ENCODE measurements around the gene CCDC179. TPM values are rescaled to one million over a fixed set of nuclear protein-coding genes. Genes with fewer than 3 reads are reported as not detected.

The CCDC179 gene
- total and polyA plus RNA-seq, 2 of the 13 experiments (the other 11 are each of a cell fraction or from before 2014, with no cell fraction given) = not detected

DNA sequence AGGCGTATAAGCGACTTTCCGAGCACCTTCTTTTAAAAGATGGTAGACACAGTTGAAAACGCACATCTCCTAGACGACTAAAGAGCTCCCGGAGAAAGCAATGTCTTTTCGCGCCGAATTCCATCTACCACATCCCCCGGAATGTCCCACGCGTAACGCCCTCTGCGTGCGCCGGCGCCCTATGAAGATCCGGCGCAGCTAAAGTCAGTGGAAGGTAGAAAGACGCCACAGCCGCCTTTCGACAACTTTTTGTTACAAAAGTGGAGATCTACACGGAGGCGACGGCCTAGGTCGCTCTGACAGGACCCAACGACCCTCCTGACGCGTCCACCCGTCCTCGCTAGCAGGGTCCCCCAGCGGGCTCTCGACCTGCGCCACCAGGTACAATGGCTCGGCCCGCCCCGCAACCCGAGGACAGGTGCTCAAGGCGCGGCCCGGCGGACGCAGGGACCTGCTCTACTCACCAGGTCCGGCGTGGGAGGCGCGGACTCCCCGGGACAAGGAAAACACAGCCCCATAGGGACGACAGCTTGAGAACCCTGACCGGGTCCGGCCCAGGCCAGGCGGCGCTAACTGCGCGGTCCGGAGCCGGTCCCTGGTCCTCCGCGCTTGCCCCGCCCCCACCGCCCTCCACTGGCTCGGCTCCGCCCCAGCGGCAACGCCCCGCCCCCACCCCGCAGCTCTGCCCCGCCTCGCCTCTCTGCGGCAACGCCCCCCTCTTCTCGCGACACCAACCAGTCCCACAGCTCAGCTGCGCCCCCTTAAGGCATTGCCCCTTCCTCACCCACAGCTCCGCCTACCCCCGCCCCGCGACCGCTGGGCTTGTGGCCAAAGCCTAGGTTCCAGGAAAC lies 30.8 kb downstream of the CCDC179 start, which contains the start of gene SVIP (continued):
- TF ChIP-seq, protein P1, sequence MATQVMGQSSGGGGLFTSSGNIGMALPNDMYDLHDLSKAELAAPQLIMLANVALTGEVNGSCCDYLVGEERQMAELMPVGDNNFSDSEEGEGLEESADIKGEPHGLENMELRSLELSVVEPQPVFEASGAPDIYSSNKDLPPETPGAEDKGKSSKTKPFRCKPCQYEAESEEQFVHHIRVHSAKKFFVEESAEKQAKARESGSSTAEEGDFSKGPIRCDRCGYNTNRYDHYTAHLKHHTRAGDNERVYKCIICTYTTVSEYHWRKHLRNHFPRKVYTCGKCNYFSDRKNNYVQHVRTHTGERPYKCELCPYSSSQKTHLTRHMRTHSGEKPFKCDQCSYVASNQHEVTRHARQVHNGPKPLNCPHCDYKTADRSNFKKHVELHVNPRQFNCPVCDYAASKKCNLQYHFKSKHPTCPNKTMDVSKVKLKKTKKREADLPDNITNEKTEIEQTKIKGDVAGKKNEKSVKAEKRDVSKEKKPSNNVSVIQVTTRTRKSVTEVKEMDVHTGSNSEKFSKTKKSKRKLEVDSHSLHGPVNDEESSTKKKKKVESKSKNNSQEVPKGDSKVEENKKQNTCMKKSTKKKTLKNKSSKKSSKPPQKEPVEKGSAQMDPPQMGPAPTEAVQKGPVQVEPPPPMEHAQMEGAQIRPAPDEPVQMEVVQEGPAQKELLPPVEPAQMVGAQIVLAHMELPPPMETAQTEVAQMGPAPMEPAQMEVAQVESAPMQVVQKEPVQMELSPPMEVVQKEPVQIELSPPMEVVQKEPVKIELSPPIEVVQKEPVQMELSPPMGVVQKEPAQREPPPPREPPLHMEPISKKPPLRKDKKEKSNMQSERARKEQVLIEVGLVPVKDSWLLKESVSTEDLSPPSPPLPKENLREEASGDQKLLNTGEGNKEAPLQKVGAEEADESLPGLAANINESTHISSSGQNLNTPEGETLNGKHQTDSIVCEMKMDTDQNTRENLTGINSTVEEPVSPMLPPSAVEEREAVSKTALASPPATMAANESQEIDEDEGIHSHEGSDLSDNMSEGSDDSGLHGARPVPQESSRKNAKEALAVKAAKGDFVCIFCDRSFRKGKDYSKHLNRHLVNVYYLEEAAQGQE (IDR thresholded peaks at IDR 0.05; ENCODE audit: borderline replicate concordance in 1 of 2, low read depth in 1 of 2, low read length in 2 of 2) = no peak
- TF ChIP-seq RNF2 (conservative IDR thresholded peaks at IDR 0.05; ENCODE audit: low read depth) = no peak
- TF ChIP-seq POLR2G (IDR thresholded peaks at IDR 0.05; ENCODE audit: low read depth, low read length) = peak; percentile 81
- TF ChIP-seq, protein P2, sequence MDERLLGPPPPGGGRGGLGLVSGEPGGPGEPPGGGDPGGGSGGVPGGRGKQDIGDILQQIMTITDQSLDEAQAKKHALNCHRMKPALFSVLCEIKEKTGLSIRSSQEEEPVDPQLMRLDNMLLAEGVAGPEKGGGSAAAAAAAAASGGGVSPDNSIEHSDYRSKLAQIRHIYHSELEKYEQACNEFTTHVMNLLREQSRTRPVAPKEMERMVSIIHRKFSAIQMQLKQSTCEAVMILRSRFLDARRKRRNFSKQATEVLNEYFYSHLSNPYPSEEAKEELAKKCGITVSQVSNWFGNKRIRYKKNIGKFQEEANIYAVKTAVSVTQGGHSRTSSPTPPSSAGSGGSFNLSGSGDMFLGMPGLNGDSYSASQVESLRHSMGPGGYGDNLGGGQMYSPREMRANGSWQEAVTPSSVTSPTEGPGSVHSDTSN (CRISPR knock-in tag; IDR thresholded peaks at IDR 0.05) = no peak
- TF ChIP-seq YEATS2 (CRISPR knock-in tag; IDR thresholded peaks at IDR 0.05; ENCODE audit: borderline replicate concordance) = peak; percentile 79; the same call in 1 of the 2 replicates
- TF ChIP-seq ATRX (CRISPR knock-in tag; IDR thresholded peaks at IDR 0.05; ENCODE audit: borderline replicate concordance) = no peak
- TF ChIP-seq, protein P3, sequence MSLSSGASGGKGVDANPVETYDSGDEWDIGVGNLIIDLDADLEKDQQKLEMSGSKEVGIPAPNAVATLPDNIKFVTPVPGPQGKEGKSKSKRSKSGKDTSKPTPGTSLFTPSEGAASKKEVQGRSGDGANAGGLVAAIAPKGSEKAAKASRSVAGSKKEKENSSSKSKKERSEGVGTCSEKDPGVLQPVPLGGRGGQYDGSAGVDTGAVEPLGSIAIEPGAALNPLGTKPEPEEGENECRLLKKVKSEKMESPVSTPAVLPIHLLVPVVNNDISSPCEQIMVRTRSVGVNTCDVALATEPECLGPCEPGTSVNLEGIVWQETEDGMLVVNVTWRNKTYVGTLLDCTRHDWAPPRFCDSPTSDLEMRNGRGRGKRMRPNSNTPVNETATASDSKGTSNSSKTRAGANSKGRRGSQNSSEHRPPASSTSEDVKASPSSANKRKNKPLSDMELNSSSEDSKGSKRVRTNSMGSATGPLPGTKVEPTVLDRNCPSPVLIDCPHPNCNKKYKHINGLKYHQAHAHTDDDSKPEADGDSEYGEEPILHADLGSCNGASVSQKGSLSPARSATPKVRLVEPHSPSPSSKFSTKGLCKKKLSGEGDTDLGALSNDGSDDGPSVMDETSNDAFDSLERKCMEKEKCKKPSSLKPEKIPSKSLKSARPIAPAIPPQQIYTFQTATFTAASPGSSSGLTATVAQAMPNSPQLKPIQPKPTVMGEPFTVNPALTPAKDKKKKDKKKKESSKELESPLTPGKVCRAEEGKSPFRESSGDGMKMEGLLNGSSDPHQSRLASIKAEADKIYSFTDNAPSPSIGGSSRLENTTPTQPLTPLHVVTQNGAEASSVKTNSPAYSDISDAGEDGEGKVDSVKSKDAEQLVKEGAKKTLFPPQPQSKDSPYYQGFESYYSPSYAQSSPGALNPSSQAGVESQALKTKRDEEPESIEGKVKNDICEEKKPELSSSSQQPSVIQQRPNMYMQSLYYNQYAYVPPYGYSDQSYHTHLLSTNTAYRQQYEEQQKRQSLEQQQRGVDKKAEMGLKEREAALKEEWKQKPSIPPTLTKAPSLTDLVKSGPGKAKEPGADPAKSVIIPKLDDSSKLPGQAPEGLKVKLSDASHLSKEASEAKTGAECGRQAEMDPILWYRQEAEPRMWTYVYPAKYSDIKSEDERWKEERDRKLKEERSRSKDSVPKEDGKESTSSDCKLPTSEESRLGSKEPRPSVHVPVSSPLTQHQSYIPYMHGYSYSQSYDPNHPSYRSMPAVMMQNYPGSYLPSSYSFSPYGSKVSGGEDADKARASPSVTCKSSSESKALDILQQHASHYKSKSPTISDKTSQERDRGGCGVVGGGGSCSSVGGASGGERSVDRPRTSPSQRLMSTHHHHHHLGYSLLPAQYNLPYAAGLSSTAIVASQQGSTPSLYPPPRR (CRISPR knock-in tag; IDR thresholded peaks at IDR 0.05; ENCODE audit: borderline replicate concordance) = peak; percentile 13; the same call in 1 of the 2 replicates
- TF ChIP-seq, protein P4, sequence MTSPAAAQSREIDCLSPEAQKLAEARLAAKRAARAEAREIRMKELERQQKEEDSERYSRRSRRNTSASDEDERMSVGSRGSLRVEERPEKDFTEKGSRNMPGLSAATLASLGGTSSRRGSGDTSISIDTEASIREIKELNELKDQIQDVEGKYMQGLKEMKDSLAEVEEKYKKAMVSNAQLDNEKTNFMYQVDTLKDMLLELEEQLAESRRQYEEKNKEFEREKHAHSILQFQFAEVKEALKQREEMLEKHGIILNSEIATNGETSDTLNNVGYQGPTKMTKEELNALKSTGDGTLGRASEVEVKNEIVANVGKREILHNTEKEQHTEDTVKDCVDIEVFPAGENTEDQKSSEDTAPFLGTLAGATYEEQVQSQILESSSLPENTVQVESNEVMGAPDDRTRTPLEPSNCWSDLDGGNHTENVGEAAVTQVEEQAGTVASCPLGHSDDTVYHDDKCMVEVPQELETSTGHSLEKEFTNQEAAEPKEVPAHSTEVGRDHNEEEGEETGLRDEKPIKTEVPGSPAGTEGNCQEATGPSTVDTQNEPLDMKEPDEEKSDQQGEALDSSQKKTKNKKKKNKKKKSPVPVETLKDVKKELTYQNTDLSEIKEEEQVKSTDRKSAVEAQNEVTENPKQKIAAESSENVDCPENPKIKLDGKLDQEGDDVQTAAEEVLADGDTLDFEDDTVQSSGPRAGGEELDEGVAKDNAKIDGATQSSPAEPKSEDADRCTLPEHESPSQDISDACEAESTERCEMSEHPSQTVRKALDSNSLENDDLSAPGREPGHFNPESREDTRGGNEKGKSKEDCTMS (CRISPR knock-in tag; conservative IDR thresholded peaks at IDR 0.05) = no peak
- TF ChIP-seq, protein P5, sequence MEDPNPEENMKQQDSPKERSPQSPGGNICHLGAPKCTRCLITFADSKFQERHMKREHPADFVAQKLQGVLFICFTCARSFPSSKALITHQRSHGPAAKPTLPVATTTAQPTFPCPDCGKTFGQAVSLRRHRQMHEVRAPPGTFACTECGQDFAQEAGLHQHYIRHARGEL (CRISPR knock-in tag; IDR thresholded peaks at IDR 0.05) = no peak
- TF ChIP-seq, protein P6, sequence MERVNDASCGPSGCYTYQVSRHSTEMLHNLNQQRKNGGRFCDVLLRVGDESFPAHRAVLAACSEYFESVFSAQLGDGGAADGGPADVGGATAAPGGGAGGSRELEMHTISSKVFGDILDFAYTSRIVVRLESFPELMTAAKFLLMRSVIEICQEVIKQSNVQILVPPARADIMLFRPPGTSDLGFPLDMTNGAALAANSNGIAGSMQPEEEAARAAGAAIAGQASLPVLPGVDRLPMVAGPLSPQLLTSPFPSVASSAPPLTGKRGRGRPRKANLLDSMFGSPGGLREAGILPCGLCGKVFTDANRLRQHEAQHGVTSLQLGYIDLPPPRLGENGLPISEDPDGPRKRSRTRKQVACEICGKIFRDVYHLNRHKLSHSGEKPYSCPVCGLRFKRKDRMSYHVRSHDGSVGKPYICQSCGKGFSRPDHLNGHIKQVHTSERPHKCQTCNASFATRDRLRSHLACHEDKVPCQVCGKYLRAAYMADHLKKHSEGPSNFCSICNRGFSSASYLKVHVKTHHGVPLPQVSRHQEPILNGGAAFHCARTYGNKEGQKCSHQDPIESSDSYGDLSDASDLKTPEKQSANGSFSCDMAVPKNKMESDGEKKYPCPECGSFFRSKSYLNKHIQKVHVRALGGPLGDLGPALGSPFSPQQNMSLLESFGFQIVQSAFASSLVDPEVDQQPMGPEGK (CRISPR knock-in tag; IDR thresholded peaks at IDR 0.05) = peak; percentile 72
- TF ChIP-seq ZEB1 (IDR thresholded peaks at IDR 0.05; ENCODE audit: insufficient replicate concordance, low read depth) = peak; percentile 83
- TF ChIP-seq KDM6A (CRISPR knock-in tag; IDR thresholded peaks at IDR 0.05; ENCODE audit: low read depth) = no peak
